Peyer's patch (tissue), 4 donors: ENCODE results near the gene TIMM17A. TPM values are rescaled to one million over a fixed set of nuclear protein-coding genes. Genes with fewer than 3 reads are reported as not detected.

Experiments used
- DNase-seq, 3 donors: peaks; one replicate each; pipeline ENCODE4 v3.0.0-alpha.2; 2017 to 2019
- H3K27ac ChIP-seq, 4 donors: fragments of 200-600 bp; sonication (generic); one replicate each; pipeline ENCODE4 v1.5.1; 2016 to 2019
- H3K27me3 ChIP-seq, 2 donors: fragments of 200-600 bp; sonication (generic); one replicate each; pipeline ENCODE4 v1.5.1; 2019
- H3K36me3 ChIP-seq, 3 donors: fragments of 200-600 bp; sonication (generic); one replicate each; pipeline ENCODE4 v1.5.1; 2016 to 2019
- H3K4me1 ChIP-seq, 4 donors: fragments of 200-600 bp; sonication (generic); one replicate each; pipeline ENCODE4 v1.5.1; 2016 to 2019
- H3K4me3 ChIP-seq, 4 donors: fragments of 200-600 bp; sonication (generic); 1 replicate in 3 of 4; 2 replicates in 1 of 4; pipeline ENCODE4 v1.5.1; 2016 to 2019; ENCODE audit warnings: mild to moderate bottlenecking in 1 of 4
- H3K9me3 ChIP-seq, 4 donors: fragments of 200-600 bp; sonication (generic); one replicate each; pipeline ENCODE4 v1.5.1; 2016 to 2019; ENCODE audit warnings: mild to moderate bottlenecking in 1 of 4
- CTCF ChIP-seq, 6 experiments: fragments of 450-650 bp in 4 of 6; fragments of 200-600 bp in 2 of 6; sonication (generic) in 1 of 6; IDR thresholded peaks; one replicate each; pipeline ENCODE4 v1.5.1; 2017 to 2019; ENCODE audit warnings: antibody characterized with exemption in 6 of 6, mild to moderate bottlenecking in 3 of 6, moderate library complexity in 1 of 6
- POLR2A ChIP-seq, 2 donors: fragments of 450-650 bp; IDR thresholded peaks; one replicate each; pipeline ENCODE4 v1.5.1; 2017; ENCODE audit warnings: antibody characterized with exemption in 2 of 2, mild to moderate bottlenecking in 2 of 2, moderate library complexity in 2 of 2
- total RNA-seq, 4 donors: library from RNA; depleted of rRNA; stranded (reverse); fragments of >200 nt; gene quantifications; one replicate each; pipeline ENCODE4 v1.1.0, GENCODE V29; 2016

TIMM17A gene
- total RNA-seq, 4 donors from 2014 or later: 20.6 to 31.0 (median 21.6) TPM

- TF ChIP-seq CTCF (IDR thresholded peaks at IDR 0.05) (no peak), POLR2A (IDR thresholded peaks at IDR 0.05) (no peak)
- H3K9me3 ChIP-seq: no peaks in the 10 kb centered on the region
- H3K27ac ChIP-seq: peak overlapping the region in 1 of 4 donors; percentile 12
- no peak for DNase-seq
- no peak overlapping the region for H3K4me3 ChIP-seq
- no peaks in the 10 kb centered on the region for H3K36me3 ChIP-seq
- no peaks in the 10 kb centered on the region for H3K27me3 ChIP-seq
- peaks cover 0 to 4% (median 0%) of the 10 kb centered on the region in 4 donors for H3K4me1 ChIP-seq
Observed at GRCh38 chr1:201925301-201925567, 30.1 kb upstream of the TIMM17A start.

DNA sequence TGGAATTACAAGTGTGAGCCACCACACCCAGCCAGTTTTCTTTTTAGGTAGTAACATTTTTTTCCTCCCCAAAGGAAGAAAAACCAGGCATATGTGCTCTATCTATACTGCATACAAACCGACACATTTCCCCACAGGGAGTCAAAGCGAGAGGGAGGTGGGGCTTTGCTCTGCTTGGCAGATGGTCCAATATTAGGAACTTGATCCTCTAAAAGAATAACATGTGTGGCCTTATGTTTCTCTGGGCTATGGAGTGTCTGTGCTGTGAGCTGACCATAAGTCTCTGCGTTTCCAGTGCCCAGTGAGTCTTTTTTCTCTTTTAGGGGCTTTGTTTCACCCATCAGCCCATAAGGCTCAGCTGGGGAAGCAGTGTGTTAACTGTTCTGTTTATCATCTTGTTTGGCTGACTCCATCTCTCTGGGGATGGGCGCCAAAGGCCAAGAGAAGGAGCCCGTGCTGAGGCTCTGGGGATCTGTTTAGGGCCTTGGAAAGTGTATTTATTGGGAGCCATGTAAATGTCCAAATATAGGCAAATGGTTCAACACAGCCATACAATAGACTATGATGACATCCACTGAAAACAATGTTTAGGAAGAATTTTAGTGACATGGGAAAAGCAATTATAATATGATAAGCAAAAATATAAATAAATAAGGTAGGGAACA lies 29.2 kb upstream of the TIMM17A start:
- Histone ChIP-seq H3K9me3 (no peaks in the 10 kb centered on the region), H3K36me3 (no peaks in the 10 kb centered on the region), H3K4me3 (no peak overlapping the region), H3K27ac (peak overlapping the region in 1 of 4 donors; percentile 62), H3K27me3 (no peaks in the 10 kb centered on the region), H3K4me1 (peaks cover 0 to 4% (median 0%) of the 10 kb centered on the region in 4 donors)
- DNase-seq: no peak
- no peak for TF ChIP-seq CTCF (IDR thresholded peaks at IDR 0.05)
- TF ChIP-seq POLR2A (IDR thresholded peaks at IDR 0.05): no peak

GRCh38 chr1:201928266-201928665 lies 27.0 kb upstream of the TIMM17A start:
- H3K36me3 ChIP-seq: no peaks in the 10 kb centered on the region
- no peak for TF ChIP-seq POLR2A (IDR thresholded peaks at IDR 0.05)
- no peak for TF ChIP-seq CTCF (IDR thresholded peaks at IDR 0.05)
- H3K27me3 ChIP-seq: no peaks in the 10 kb centered on the region
- H3K4me3 ChIP-seq: no peak overlapping the region
- no peak for DNase-seq
- no peak overlapping the region for H3K27ac ChIP-seq
- H3K9me3 ChIP-seq: no peaks in the 10 kb centered on the region
- peaks cover 0 to 4% (median 0%) of the 10 kb centered on the region in 4 donors for H3K4me1 ChIP-seq

- H3K36me3 ChIP-seq: no peaks in the 10 kb centered on the region
- peaks cover 0 to 4% (median 0%) of the 10 kb centered on the region in 4 donors for H3K4me1 ChIP-seq
- TF ChIP-seq POLR2A (IDR thresholded peaks at IDR 0.05) (no peak), CTCF (IDR thresholded peaks at IDR 0.05) (no peak)
- no peaks in the 10 kb centered on the region for H3K9me3 ChIP-seq
- H3K27ac ChIP-seq: no peak overlapping the region
- H3K4me3 ChIP-seq: no peak overlapping the region
- no peaks in the 10 kb centered on the region for H3K27me3 ChIP-seq
- DNase-seq: no peak
Observed at GRCh38 chr1:201930137-201930536, 25.2 kb upstream of the TIMM17A start.

GRCh38 chr1:201930803-201931202 lies 24.5 kb upstream of the TIMM17A start:
- Histone ChIP-seq H3K27me3 (no peaks in the 10 kb centered on the region), H3K9me3 (no peaks in the 10 kb centered on the region), H3K27ac (no peak overlapping the region), H3K4me3 (no peak overlapping the region), H3K36me3 (no peaks in the 10 kb centered on the region), H3K4me1 (peaks cover 0 to 4% (median 0%) of the 10 kb centered on the region in 4 donors)
- DNase-seq: no peak
- no peak for TF ChIP-seq CTCF (IDR thresholded peaks at IDR 0.05)
- no peak for TF ChIP-seq POLR2A (IDR thresholded peaks at IDR 0.05)
